ENCODE data around the gene SRGAP3.

DNA sequence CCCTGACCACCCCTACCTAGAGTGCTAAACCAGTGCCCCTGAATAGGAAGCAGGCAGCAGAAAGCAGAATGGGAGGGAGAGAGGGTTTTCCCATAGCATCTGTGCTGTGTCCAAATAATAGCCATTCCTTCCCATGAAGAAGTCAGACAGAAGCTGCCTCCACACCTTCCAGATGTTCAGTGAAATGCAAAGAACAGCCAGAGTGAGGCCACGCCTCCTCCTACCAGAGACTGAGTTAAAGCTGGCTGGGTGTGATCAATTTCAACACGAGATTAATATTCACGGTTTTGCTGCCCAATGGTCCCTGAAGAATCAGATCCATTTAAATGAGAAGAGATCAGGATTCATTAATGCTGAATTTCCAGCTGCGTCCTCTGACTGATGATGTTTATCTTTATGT is 111.8 kb downstream of the SRGAP3 start:
- TF ChIP-seq, protein P1, sequence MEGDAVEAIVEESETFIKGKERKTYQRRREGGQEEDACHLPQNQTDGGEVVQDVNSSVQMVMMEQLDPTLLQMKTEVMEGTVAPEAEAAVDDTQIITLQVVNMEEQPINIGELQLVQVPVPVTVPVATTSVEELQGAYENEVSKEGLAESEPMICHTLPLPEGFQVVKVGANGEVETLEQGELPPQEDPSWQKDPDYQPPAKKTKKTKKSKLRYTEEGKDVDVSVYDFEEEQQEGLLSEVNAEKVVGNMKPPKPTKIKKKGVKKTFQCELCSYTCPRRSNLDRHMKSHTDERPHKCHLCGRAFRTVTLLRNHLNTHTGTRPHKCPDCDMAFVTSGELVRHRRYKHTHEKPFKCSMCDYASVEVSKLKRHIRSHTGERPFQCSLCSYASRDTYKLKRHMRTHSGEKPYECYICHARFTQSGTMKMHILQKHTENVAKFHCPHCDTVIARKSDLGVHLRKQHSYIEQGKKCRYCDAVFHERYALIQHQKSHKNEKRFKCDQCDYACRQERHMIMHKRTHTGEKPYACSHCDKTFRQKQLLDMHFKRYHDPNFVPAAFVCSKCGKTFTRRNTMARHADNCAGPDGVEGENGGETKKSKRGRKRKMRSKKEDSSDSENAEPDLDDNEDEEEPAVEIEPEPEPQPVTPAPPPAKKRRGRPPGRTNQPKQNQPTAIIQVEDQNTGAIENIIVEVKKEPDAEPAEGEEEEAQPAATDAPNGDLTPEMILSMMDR (IDR thresholded peaks at IDR 0.05): no peak
- TF ChIP-seq POLR2A (IDR thresholded peaks at IDR 0.05): no peak

Measured in testis (tissue), 2 donors.